NCI-H82 treated with DMSO at 0.1 percent for 48 hours (cell line): ENCODE measurements around the gene TMEM52.
"Not testable (repeated sequence)": the region's sequence is repeated elsewhere in the genome, so short reads cannot be mapped to it uniquely, and the experiment has no call there.

ENCODE experiments used
- DNase-seq: peaks from one replicate; lab custom pipeline; 2025; ENCODE audit not compliant: unreplicated experiment; lab: John Stamatoyannopoulos, UW

The TMEM52 gene

GRCh38 chr1:1895456-1896336, 23.4 kb downstream of the TMEM52 start:
- DNase-seq = no peak

GRCh38 chr1:1895060-1895418, 24.0 kb downstream of the TMEM52 start:
- DNase-seq = no peak

- DNase-seq = no peak
These were observed 24.6 kb downstream of the TMEM52 start for GRCh38 chr1:1894354-1895059.

- no peak for DNase-seq
These were observed 25.1 kb downstream of the TMEM52 start for GRCh38 chr1:1893997-1894353.

- no peak for DNase-seq
These were observed 25.6 kb downstream of the TMEM52 start for GRCh38 chr1:1893291-1893985.

- DNase-seq = no peak
These were observed 26.3 kb downstream of the TMEM52 start for GRCh38 chr1:1892763-1893120.

GRCh38 chr1:1892079-1892762, 26.9 kb downstream of the TMEM52 start:
- no peak for DNase-seq

- DNase-seq = peak; percentile 23
These were observed 27.6 kb downstream of the TMEM52 start for GRCh38 chr1:1891349-1892078.

- peak; percentile 62 for DNase-seq
These were observed 28.4 kb downstream of the TMEM52 start, which contains the start of gene GNB1 for GRCh38 chr1:1890506-1891348. GNB1 (minus strand) TSS chr1:1891087; CDS start chr1:1825453, 65,634 bp downstream.

- DNase-seq = no peak
These were observed 29.1 kb downstream of the TMEM52 start for GRCh38 chr1:1889847-1890505.

GRCh38 chr1:1889090-1889750, 29.9 kb downstream of the TMEM52 start:
- no peak for DNase-seq

- not testable (repeated sequence) for DNase-seq
These were observed 35.2 kb downstream of the TMEM52 start for GRCh38 chr1:1883890-1884289.

GRCh38 chr1:1883092-1883873, 35.8 kb downstream of the TMEM52 start:
- DNase-seq = no peak

- DNase-seq = peak; percentile 33
These were observed 37.4 kb downstream of the TMEM52 start for GRCh38 chr1:1881727-1882126.

- DNase-seq = no peak
These were observed 38.3 kb downstream of the TMEM52 start for GRCh38 chr1:1880617-1881312.

GRCh38 chr1:1879942-1880341, 39.1 kb downstream of the TMEM52 start:
- DNase-seq = no peak

- no peak for DNase-seq
These were observed 41.1 kb downstream of the TMEM52 start for GRCh38 chr1:1877865-1878436.
